Fibroblast of lung (primary cell): ENCODE measurements around the gene TOX2. TPM values are rescaled to one million over a fixed set of nuclear protein-coding genes. Genes with fewer than 3 reads are reported as not detected.

Experiments used
- DNase-seq, 2 donors: peaks; one replicate each; pipeline versions ENCODE4 v3.0.0 to v3.0.0-alpha.2; 2010; ENCODE audit warnings: low read depth in 2 of 2
- H2AFZ ChIP-seq: 2 replicates; pipeline ENCODE4 v1.5.1; 2012; ENCODE audit warnings: low read length, control low read depth, inconsistent platforms
- H3K27ac ChIP-seq: 2 replicates; pipeline ENCODE4 v1.5.1; 2011; ENCODE audit warnings: low read length, control low read depth; ENCODE audit not compliant: insufficient read depth
- H3K27me3 ChIP-seq: 2 replicates; pipeline ENCODE4 v1.5.1; 2011; ENCODE audit warnings: mild to moderate bottlenecking, low read length; ENCODE audit not compliant: control insufficient read depth, insufficient read depth
- H3K36me3 ChIP-seq: 2 replicates; pipeline ENCODE4 v1.5.1; 2011; ENCODE audit warnings: low read length; ENCODE audit not compliant: control insufficient read depth, insufficient read depth
- H3K4me1 ChIP-seq: 2 replicates; pipeline ENCODE4 v1.5.1; 2011; ENCODE audit warnings: low read length; ENCODE audit not compliant: control insufficient read depth, insufficient read depth; ENCODE audit errors: extremely low read depth
- H3K4me2 ChIP-seq: 2 replicates; pipeline ENCODE4 v1.5.1; 2011; ENCODE audit warnings: low read length, control low read depth; ENCODE audit not compliant: insufficient read depth; ENCODE audit errors: extremely low read depth
- H3K4me3 ChIP-seq, 4 experiments: fragments of 200-600 bp in 1 of 4; sonication (generic) in 1 of 4; replicated peaks in 1 of 4; 2 replicates each; pipeline ENCODE4 v1.5.1; 2011 to 2016; ENCODE audit warnings: low read length in 4 of 4, low read depth in 3 of 4, mild to moderate bottlenecking in 3 of 4, control low read depth in 2 of 4, inconsistent platforms in 1 of 4, mixed read lengths in 1 of 4; ENCODE audit not compliant: insufficient read depth in 1 of 4; ENCODE audit errors: control extremely low read depth in 1 of 4
- H3K79me2 ChIP-seq: 2 replicates; pipeline ENCODE4 v1.5.1; 2012; ENCODE audit warnings: mild to moderate bottlenecking, low read length, inconsistent platforms; ENCODE audit not compliant: control insufficient read depth, insufficient read depth
- H3K9ac ChIP-seq: 2 replicates; pipeline ENCODE4 v1.5.1; 2011; ENCODE audit warnings: mild to moderate bottlenecking, low read length, control low read depth; ENCODE audit not compliant: insufficient read depth
- H3K9me3 ChIP-seq: 2 replicates; pipeline ENCODE4 v1.5.1; 2012; ENCODE audit warnings: low read depth, low read length; ENCODE audit not compliant: control insufficient read depth, insufficient read depth
- H4K20me1 ChIP-seq: 2 replicates; pipeline ENCODE4 v1.5.1; 2011; ENCODE audit warnings: low read length; ENCODE audit not compliant: control insufficient read depth, insufficient read depth; ENCODE audit errors: extremely low read depth
- EZH2 ChIP-seq: IDR thresholded peaks from 2 replicates; pipeline ENCODE4 v1.5.1; 2012; ENCODE audit warnings: low read length, control low read depth, mild to moderate bottlenecking; ENCODE audit errors: missing control alignments
- polyA plus RNA-seq, 2 donors: library from polyadenylated mRNA; depleted of rRNA in 1 of 2; stranded (reverse) in 1 of 2; unstranded in 1 of 2; fragments of >200 nt; gene quantifications; 2 replicates each; pipeline ENCODE4 v1.2.1, GENCODE V29; 2011 to 2012; ENCODE audit warnings: missing spikeins in 1 of 2
- total RNA-seq: library from RNA; depleted of rRNA; stranded (reverse); fragments of >200 nt; gene quantifications from 2 replicates; pipeline ENCODE4 v1.2.1, GENCODE V29; 2014
- TF ChIP-seq, protein P1 (sequence below), 2 donors: IDR thresholded peaks in 1 of 2; conservative IDR thresholded peaks in 1 of 2; 1 replicate in 1 of 2; 2 replicates in 1 of 2; pipeline ENCODE4 v1.5.1; 2011 to 2012; ENCODE audit warnings: low read length in 2 of 2, control low read depth in 1 of 2, inconsistent platforms in 1 of 2, low read depth in 1 of 2, mild to moderate bottlenecking in 1 of 2

The TOX2 gene
- total and polyA plus RNA-seq, 2 donors (not counting 1 experiment from before 2014, with no cell fraction given): 5.9 to 9.6 TPM

DNA sequence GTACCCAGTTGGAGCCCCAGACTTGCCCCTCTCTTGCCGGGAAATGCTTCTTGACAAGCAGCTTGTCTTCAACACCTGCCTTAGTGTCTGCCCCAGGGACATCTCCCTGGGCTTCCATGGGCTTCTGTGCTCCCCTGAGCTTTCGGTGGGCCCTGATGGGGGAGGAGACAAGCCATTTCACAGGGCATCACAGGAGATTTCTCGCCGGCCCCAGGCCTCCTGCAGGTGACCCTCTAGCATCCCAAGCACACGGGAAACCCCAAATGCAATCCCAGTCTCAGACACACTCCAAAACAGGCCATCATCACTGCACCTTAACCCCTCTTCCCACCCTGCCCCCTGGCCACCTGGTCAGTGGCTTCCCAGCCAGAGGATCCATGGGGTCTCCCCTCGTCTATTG is 197.8 kb downstream of the TOX2 start:
- no peak for DNase-seq
- no peaks in the 10 kb centered on the region for H3K4me1 ChIP-seq
- H3K4me2 ChIP-seq: no peak overlapping the region
- no peak overlapping the region for H3K27ac ChIP-seq
- H2AFZ ChIP-seq: no peak overlapping the region
- no peaks in the 10 kb centered on the region for H3K36me3 ChIP-seq
- H3K27me3 ChIP-seq: no peaks in the 10 kb centered on the region
- H3K9me3 ChIP-seq: no peaks in the 10 kb centered on the region
- no peak overlapping the region for H3K9ac ChIP-seq
- TF ChIP-seq, protein P1, sequence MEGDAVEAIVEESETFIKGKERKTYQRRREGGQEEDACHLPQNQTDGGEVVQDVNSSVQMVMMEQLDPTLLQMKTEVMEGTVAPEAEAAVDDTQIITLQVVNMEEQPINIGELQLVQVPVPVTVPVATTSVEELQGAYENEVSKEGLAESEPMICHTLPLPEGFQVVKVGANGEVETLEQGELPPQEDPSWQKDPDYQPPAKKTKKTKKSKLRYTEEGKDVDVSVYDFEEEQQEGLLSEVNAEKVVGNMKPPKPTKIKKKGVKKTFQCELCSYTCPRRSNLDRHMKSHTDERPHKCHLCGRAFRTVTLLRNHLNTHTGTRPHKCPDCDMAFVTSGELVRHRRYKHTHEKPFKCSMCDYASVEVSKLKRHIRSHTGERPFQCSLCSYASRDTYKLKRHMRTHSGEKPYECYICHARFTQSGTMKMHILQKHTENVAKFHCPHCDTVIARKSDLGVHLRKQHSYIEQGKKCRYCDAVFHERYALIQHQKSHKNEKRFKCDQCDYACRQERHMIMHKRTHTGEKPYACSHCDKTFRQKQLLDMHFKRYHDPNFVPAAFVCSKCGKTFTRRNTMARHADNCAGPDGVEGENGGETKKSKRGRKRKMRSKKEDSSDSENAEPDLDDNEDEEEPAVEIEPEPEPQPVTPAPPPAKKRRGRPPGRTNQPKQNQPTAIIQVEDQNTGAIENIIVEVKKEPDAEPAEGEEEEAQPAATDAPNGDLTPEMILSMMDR (conservative IDR thresholded peaks at IDR 0.05 in 1 of 2, IDR thresholded peaks at IDR 0.05 in 1 of 2; ENCODE audit: low read depth in 1 of 2, low read length in 2 of 2): no peak
- no peak for TF ChIP-seq EZH2
- H3K4me3 ChIP-seq: no peak overlapping the region
- no peaks in the 10 kb centered on the region for H3K79me2 ChIP-seq
- no peaks in the 10 kb centered on the region for H4K20me1 ChIP-seq

DNA sequence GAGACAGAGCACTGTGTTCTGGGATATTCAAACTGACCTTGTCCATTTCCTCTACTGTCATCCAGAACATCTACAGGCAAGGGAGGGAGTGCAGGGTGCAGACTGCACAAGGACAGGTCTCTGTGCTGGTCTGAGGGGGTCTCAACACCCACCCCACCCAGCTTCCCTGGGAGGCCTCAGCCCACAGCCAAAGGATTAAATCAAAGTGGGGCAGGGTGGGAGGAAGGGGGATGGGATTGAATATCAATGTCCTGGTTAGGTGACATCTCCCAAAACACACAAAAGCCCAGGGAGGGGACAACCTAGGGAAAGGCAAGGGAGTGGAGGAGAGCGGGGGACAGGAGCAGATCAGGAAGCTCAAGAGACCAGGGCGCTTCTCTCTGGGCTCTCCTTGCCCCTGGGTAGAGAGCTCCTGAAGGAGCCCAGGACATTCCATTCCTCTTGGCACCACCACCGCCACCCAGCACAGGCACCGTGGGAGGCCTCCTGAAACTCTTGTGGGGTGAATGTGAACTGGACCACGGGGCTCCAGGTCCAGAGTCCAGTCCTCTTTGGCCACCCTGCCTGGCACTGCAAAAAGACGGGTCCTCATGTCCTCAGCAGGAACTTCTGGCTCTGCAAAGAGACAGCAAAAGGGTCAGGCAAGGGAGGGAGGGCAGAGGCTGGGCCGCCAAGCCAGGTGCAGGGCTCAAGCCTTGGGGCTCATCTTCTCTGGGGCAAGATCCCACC is 198.4 kb downstream of the TOX2 start:
- H3K4me2 ChIP-seq: no peak overlapping the region
- no peak overlapping the region for H2AFZ ChIP-seq
- TF ChIP-seq, protein P1 (conservative IDR thresholded peaks at IDR 0.05 in 1 of 2, IDR thresholded peaks at IDR 0.05 in 1 of 2; ENCODE audit: low read depth in 1 of 2, low read length in 2 of 2): no peak
- no peak for TF ChIP-seq EZH2
- H4K20me1 ChIP-seq: no peaks in the 10 kb centered on the region
- no peaks in the 10 kb centered on the region for H3K79me2 ChIP-seq
- H3K27me3 ChIP-seq: no peaks in the 10 kb centered on the region
- H3K4me1 ChIP-seq: no peaks in the 10 kb centered on the region
- DNase-seq: no peak
- no peaks in the 10 kb centered on the region for H3K36me3 ChIP-seq
- H3K9me3 ChIP-seq: no peaks in the 10 kb centered on the region
- no peak overlapping the region for H3K4me3 ChIP-seq
- no peak overlapping the region for H3K27ac ChIP-seq
- H3K9ac ChIP-seq: no peak overlapping the region

DNA sequence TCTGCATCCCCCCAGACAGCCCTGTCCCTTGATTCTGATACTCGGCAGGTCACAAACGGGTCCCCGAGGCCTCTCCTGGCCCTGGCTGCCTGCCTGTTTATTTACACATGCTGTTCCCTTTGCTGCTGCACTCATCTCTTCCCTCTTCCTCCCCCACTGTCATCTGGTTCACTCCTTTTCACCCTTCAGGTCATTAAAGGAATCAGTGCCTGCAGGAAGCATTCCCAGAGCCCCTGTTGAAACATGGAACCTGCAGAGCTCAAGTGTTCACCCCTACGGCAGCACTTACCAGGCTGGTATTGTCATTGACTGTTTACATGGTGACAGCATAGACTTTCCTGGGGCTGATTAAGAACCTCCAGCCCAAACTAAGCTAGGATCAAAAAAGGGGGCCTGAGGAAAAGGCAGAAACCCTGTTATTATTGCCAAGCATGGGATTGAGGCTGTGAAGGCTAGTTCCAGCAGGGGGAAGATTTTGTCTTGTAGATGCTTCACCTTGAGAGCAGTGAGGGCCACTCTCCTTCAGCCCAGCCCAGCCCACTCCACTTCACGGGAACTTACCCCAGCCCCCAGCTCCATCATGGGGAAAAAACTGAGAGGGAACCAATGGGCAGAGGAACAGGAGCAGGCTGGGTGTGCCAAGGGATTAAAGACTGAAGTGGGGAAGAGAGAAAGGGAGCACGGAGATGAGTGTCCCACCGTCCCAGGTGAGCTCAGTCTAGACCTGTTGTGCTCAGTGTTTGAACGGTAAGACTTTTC is 199.1 kb downstream of the TOX2 start:
- Histone ChIP-seq H2AFZ (no peak overlapping the region), H3K9ac (no peak overlapping the region), H3K27ac (no peak overlapping the region), H3K27me3 (no peaks in the 10 kb centered on the region), H3K36me3 (no peaks in the 10 kb centered on the region), H3K4me2 (no peak overlapping the region), H3K4me1 (no peaks in the 10 kb centered on the region), H3K9me3 (no peaks in the 10 kb centered on the region), H3K79me2 (no peaks in the 10 kb centered on the region), H3K4me3 (no peak overlapping the region), H4K20me1 (no peaks in the 10 kb centered on the region)
- DNase-seq: no peak
- TF ChIP-seq, protein P1 (conservative IDR thresholded peaks at IDR 0.05 in 1 of 2, IDR thresholded peaks at IDR 0.05 in 1 of 2; ENCODE audit: low read depth in 1 of 2, low read length in 2 of 2): no peak
- TF ChIP-seq EZH2: no peak
